WERI-Rb-1 (cell line): ENCODE measurements around the gene DLK1.

Source experiments
- DNase-seq: peaks from one replicate; pipeline ENCODE4 v3.0.0-alpha.2; 2020
- H3K27ac ChIP-seq: fragments of 250-450 bp; sonication (Bioruptor Pico); 2 replicates; pipeline ENCODE4 v1.5.1; 2020; ENCODE audit warnings: mild to moderate bottlenecking, moderate library complexity
- H3K27me3 ChIP-seq: fragments of 250-450 bp; sonication (Bioruptor Pico); 2 replicates; pipeline ENCODE4 v1.5.1; 2021; ENCODE audit warnings: mild to moderate bottlenecking, low read depth, moderate library complexity; ENCODE audit not compliant: insufficient read depth, severe bottlenecking
- H3K36me3 ChIP-seq: fragments of 250-450 bp; sonication (Bioruptor Pico); 2 replicates; pipeline ENCODE4 v1.5.1; 2020; ENCODE audit warnings: mild to moderate bottlenecking, moderate library complexity
- H3K4me3 ChIP-seq: 2 replicates; pipeline ENCODE4 v1.5.1; 2011; ENCODE audit warnings: low read depth, mild to moderate bottlenecking, control low read depth, low read length
- H3K9me3 ChIP-seq: fragments of 250-450 bp; sonication (Bioruptor Pico); 2 replicates; pipeline ENCODE4 v1.5.1; 2021; ENCODE audit warnings: mild to moderate bottlenecking, moderate library complexity; ENCODE audit not compliant: severe bottlenecking
- TF ChIP-seq, protein P1 (sequence below): IDR thresholded peaks from 2 replicates; pipeline ENCODE4 v1.5.1; 2011; ENCODE audit warnings: low read depth, mild to moderate bottlenecking, control low read depth, inconsistent platforms, low read length

The DLK1 gene

DNA sequence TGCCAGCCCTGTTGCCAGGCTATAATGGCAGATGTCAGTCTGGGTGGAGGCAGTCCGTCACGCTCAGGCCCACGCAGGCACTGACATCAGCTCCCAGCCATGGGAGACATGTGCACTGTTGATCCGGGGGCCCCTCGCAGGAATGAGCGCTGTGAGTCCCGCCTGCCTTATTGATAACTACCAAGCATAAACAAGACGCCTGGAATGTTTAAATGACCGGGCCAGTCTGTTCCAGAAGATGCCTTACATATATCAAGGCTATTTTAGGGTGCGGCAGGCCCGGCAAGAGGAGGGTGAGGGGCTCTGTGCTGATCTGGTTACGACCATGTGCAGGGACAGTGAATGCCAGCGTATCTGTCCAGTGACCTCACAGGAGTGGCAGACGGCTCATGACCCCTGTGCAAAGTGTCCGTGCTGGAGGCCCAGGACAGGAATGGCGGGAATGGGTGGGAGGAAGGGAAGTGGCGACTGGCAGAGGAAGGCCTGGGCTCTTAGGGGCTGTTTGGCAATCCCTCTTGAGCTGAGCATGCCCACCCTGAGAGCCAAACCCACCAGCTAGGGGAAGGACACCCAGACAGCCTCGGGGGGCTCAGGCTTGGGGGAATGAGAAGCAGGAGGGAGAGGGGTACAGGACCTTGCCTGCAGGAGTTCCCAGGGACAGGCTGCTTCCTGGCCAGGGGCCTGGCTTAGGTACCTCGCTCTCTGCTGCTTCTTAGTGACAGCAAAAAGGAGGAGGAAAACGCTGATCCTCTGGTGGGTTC is 49.3 kb downstream of the DLK1 start:
- DNase-seq, result peak; percentile 0
- no peak overlapping the region for H3K27ac ChIP-seq
- H3K36me3 ChIP-seq, result no peaks in the 10 kb centered on the region
- H3K27me3 ChIP-seq, result peaks cover 2% of the 10 kb centered on the region
- TF ChIP-seq, protein P1, sequence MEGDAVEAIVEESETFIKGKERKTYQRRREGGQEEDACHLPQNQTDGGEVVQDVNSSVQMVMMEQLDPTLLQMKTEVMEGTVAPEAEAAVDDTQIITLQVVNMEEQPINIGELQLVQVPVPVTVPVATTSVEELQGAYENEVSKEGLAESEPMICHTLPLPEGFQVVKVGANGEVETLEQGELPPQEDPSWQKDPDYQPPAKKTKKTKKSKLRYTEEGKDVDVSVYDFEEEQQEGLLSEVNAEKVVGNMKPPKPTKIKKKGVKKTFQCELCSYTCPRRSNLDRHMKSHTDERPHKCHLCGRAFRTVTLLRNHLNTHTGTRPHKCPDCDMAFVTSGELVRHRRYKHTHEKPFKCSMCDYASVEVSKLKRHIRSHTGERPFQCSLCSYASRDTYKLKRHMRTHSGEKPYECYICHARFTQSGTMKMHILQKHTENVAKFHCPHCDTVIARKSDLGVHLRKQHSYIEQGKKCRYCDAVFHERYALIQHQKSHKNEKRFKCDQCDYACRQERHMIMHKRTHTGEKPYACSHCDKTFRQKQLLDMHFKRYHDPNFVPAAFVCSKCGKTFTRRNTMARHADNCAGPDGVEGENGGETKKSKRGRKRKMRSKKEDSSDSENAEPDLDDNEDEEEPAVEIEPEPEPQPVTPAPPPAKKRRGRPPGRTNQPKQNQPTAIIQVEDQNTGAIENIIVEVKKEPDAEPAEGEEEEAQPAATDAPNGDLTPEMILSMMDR, result no peak
- H3K4me3 ChIP-seq, result no peak overlapping the region
- peaks cover 3% of the 10 kb centered on the region for H3K9me3 ChIP-seq

DNA sequence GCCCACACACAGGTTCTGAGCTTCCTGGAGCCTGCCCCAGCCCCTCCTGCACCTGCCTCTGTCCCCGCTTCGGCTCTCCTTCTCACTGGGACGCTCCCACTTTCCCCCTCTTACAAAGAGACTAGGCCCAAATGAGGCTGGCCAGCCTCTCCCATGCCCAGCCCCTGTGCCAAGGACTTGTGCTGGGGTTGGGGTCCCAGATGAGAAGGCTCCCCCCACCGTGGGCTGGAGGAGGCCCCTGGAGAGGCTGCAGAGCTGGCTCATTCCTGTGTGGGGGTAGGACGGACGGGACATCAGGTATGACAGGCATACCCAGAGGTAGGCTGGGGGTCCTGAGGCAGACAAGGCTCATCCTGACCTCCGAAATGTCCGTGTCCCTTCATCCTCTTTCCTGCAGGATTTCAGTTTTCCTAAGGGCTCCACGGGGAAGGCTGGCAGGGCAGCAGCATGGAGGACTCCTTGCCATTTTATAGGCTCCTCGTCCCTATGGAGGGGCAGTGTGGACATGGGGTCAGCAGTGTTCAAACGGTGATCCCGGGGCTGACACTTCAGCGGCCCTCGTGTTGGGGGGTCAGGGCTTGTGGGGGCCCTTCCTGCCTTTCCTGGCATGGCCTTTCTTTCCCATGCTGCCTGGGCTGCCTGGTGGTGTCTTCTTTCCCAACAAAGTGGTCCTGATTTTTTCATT is 50.1 kb downstream of the DLK1 start:
- Histone ChIP-seq H3K4me3 (no peak overlapping the region), H3K36me3 (no peaks in the 10 kb centered on the region), H3K27ac (no peak overlapping the region), H3K9me3 (no peaks in the 10 kb centered on the region), H3K27me3 (peaks cover 2% of the 10 kb centered on the region)
- TF ChIP-seq, protein P1, result no peak
- DNase-seq, result no peak

DNA sequence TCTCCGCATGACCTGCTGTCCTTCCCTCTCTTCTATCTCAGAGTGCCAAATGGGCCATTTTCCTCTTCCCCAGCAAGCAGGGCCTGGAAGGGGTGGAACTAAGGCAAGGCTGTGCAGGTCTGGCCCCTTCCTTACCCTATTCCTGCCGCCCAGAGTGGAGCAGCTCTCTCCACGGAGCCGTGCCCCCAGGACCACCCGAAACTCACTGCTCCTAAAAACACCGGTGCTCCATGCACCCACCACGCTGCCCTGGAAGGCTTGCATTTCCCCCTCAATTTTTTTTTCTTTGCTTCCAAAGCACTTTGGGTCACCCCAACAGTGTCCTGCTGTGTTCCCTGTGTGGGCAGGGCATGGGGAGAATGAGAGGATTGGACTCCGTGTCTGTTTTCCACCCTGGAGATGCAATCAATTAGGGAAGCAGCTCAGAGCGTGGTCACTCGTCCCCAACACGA is 50.7 kb downstream of the DLK1 start:
- Histone ChIP-seq H3K27me3 (peaks cover 2% of the 10 kb centered on the region), H3K36me3 (no peaks in the 10 kb centered on the region), H3K27ac (no peak overlapping the region), H3K4me3 (no peak overlapping the region), H3K9me3 (no peaks in the 10 kb centered on the region)
- DNase-seq, result no peak
- TF ChIP-seq, protein P1, result no peak

DNA sequence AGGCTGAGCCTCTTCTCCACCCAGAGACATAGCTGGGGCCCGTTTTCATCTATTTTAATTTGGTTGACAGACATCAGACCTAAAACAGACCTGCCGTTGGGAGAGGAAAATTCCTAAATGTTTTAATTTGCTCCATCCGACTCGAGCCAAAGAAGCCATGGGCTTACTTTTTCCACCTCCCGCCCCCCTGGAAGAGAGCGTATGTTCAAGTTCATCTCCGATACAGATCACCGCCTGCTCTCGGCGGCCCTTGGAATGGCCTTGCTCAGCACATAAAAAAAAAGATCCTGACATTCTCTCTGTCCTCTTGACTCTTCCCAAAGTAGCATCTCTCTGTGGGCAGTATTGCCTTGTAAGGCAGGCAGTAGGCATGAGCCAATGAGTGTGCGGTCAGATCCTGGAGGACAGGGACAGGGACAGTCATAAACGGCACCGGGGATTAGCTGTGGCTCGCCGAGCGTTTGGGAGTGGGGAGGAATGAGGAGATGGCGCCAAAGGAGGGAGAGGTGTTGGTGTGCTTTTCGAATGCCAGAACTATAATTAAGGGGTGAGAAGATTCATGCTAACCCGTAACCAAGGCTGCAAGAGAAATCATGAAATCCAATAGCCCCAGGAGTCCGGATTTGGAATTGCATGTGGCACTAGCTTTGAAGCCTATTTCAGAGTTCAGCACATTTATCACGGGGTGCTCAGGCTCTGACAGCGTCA is 51.3 kb downstream of the DLK1 start:
- TF ChIP-seq, protein P1, result no peak
- Histone ChIP-seq H3K4me3 (no peak overlapping the region), H3K36me3 (no peaks in the 10 kb centered on the region), H3K9me3 (no peaks in the 10 kb centered on the region), H3K27me3 (peaks cover 2% of the 10 kb centered on the region), H3K27ac (no peak overlapping the region)
- DNase-seq, result no peak

DNA sequence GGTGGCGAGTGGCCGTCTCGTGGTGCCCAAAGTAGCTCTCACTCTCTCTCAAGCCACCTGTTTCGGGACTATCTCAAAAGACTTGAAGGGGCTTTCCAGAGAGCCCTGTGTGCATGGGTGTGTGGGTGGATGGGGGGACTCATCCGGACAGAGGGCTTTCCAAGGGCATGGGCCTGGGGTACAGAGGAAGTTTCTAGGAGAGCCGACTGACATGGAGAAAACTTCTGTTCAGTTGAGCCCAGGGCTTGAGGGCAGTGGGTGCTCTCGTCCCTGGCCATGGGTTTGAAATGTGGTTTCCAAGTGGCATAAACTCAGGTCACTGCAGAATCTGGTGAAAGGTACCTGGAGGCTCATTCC is 51.8 kb downstream of the DLK1 start:
- TF ChIP-seq, protein P1, result no peak
- DNase-seq, result no peak
- Histone ChIP-seq H3K27me3 (peaks cover 2% of the 10 kb centered on the region), H3K27ac (no peak overlapping the region), H3K9me3 (no peaks in the 10 kb centered on the region), H3K36me3 (no peaks in the 10 kb centered on the region), H3K4me3 (no peak overlapping the region)
